GM23338 (cell line): ENCODE measurements around the gene CEP131.

ENCODE experiments used
- CREB1 ChIP-seq: fragments of 250-450 bp; sonication (Bioruptor Pico); IDR thresholded peaks from 2 replicates; pipeline ENCODE4 v1.5.0; 2020; ENCODE audit warnings: low read depth, mild to moderate bottlenecking, moderate library complexity
- EZH2 ChIP-seq: fragments of 200-600 bp; sonication (generic); IDR thresholded peaks from one replicate; pipeline ENCODE4 v1.8.0; 2017; ENCODE audit warnings: antibody characterized with exemption, mild to moderate bottlenecking, low read depth; ENCODE audit not compliant: unreplicated experiment
- EZH2phosphoT487 ChIP-seq: fragments of 200-600 bp; sonication (generic); IDR thresholded peaks from one replicate; pipeline ENCODE4 v1.8.1; 2018; ENCODE audit warnings: antibody characterized with exemption; ENCODE audit not compliant: unreplicated experiment
- POLR2AphosphoS5 ChIP-seq: IDR thresholded peaks from 2 replicates; pipeline ENCODE4 v1.6.1; 2016; ENCODE audit warnings: antibody characterized with exemption, low read depth
- ZNF114 ChIP-seq: fragments of 250-450 bp; sonication (Bioruptor Pico); IDR thresholded peaks from 2 replicates; pipeline ENCODE4 v1.5.0; 2020; ENCODE audit warnings: mild to moderate bottlenecking, moderate library complexity
- TF ChIP-seq, protein P1 (sequence below), 2 experiments: fragments of 200-600 bp in 1 of 2; sonication (generic) in 1 of 2; conservative IDR thresholded peaks; 2 replicates each; pipeline versions ENCODE4 v1.5.1 to v1.6.1; 2016 to 2017; ENCODE audit warnings: antibody characterized with exemption in 2 of 2, low read depth in 2 of 2, mild to moderate bottlenecking in 2 of 2, moderate library complexity in 1 of 2
- TF ChIP-seq, protein P2 (sequence below): IDR thresholded peaks from one replicate; pipeline ENCODE4 v1.6.1; 2018; ENCODE audit warnings: antibody characterized with exemption; ENCODE audit not compliant: unreplicated experiment

- TF ChIP-seq CREB1, result no peak
- TF ChIP-seq, protein P1, sequence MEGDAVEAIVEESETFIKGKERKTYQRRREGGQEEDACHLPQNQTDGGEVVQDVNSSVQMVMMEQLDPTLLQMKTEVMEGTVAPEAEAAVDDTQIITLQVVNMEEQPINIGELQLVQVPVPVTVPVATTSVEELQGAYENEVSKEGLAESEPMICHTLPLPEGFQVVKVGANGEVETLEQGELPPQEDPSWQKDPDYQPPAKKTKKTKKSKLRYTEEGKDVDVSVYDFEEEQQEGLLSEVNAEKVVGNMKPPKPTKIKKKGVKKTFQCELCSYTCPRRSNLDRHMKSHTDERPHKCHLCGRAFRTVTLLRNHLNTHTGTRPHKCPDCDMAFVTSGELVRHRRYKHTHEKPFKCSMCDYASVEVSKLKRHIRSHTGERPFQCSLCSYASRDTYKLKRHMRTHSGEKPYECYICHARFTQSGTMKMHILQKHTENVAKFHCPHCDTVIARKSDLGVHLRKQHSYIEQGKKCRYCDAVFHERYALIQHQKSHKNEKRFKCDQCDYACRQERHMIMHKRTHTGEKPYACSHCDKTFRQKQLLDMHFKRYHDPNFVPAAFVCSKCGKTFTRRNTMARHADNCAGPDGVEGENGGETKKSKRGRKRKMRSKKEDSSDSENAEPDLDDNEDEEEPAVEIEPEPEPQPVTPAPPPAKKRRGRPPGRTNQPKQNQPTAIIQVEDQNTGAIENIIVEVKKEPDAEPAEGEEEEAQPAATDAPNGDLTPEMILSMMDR (conservative IDR thresholded peaks at IDR 0.05; ENCODE audit: low read depth in 2 of 2), result no peak
- TF ChIP-seq POLR2AphosphoS5, result no peak
- TF ChIP-seq, protein P2, sequence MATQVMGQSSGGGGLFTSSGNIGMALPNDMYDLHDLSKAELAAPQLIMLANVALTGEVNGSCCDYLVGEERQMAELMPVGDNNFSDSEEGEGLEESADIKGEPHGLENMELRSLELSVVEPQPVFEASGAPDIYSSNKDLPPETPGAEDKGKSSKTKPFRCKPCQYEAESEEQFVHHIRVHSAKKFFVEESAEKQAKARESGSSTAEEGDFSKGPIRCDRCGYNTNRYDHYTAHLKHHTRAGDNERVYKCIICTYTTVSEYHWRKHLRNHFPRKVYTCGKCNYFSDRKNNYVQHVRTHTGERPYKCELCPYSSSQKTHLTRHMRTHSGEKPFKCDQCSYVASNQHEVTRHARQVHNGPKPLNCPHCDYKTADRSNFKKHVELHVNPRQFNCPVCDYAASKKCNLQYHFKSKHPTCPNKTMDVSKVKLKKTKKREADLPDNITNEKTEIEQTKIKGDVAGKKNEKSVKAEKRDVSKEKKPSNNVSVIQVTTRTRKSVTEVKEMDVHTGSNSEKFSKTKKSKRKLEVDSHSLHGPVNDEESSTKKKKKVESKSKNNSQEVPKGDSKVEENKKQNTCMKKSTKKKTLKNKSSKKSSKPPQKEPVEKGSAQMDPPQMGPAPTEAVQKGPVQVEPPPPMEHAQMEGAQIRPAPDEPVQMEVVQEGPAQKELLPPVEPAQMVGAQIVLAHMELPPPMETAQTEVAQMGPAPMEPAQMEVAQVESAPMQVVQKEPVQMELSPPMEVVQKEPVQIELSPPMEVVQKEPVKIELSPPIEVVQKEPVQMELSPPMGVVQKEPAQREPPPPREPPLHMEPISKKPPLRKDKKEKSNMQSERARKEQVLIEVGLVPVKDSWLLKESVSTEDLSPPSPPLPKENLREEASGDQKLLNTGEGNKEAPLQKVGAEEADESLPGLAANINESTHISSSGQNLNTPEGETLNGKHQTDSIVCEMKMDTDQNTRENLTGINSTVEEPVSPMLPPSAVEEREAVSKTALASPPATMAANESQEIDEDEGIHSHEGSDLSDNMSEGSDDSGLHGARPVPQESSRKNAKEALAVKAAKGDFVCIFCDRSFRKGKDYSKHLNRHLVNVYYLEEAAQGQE, result no peak
- TF ChIP-seq EZH2, result no peak
- TF ChIP-seq ZNF114 (CRISPR knock-in tag), result no peak
- TF ChIP-seq EZH2phosphoT487, result no peak
Measured at GRCh38 chr17:81232616-81233241, 10.0 kb upstream of the CEP131 start.
